WTC11 (cell line): ENCODE data around the gene UBL4A. TPM values are rescaled to one million over a fixed set of nuclear protein-coding genes. Genes with fewer than 3 reads are reported as not detected.

ENCODE experiments used
- ATAC-seq: fragments of 200-7000 bp; cut with Tn5 transposase; 2 replicates; pipeline ENCODE4 v1.10.0; 2021; ENCODE audit warnings: mild to moderate bottlenecking, moderate library complexity
- CTCF ChIA-PET: fragments of 300-600 bp; sonication (Branson Sonifier 250); formaldehyde crosslinking; loops from one replicate; lab custom pipeline; 2021; ENCODE audit warnings: antibody characterized with exemption; lab: Charles Lee
- POLR2A ChIA-PET: fragments of 350-600 bp; sonication (Branson Sonifier 250); formaldehyde crosslinking; loops from one replicate; lab custom pipeline; 2021; ENCODE audit warnings: antibody characterized with exemption; lab: Charles Lee
- DNase-seq: peaks from one replicate; pipeline ENCODE4 v3.0.0; 2021; ENCODE audit warnings: low spot score
- H3K27ac Mint-ChIP-seq: 2 replicates; pipeline ENCODE4 v1.8.0; 2021; ENCODE audit warnings: mixed read lengths
- H3K27me3 Mint-ChIP-seq: 2 replicates; pipeline ENCODE4 v1.8.0; 2021; ENCODE audit warnings: low read depth, mild to moderate bottlenecking, moderate library complexity, mixed read lengths
- H3K36me3 Mint-ChIP-seq: 2 replicates; pipeline ENCODE4 v1.8.0; 2021; ENCODE audit warnings: mixed read lengths
- H3K4me1 Mint-ChIP-seq: 2 replicates; pipeline ENCODE4 v1.8.0; 2022; ENCODE audit warnings: mixed read lengths
- H3K4me3 Mint-ChIP-seq: 2 replicates; pipeline ENCODE4 v1.8.0; 2021; ENCODE audit warnings: mild to moderate bottlenecking, moderate library complexity, mixed read lengths
- H3K9me3 Mint-ChIP-seq: 2 replicates; pipeline ENCODE4 v1.8.0; 2021; ENCODE audit warnings: mixed read lengths
- CREB1 ChIP-seq: sonication (generic); formaldehyde crosslinking; IDR thresholded peaks from 2 replicates; pipeline ENCODE4 v1.8.0; 2023; ENCODE audit warnings: mild to moderate bottlenecking, missing genetic modification reagents
- GTF2I ChIP-seq: fragments of 250-450 bp; sonication (Bioruptor Pico); conservative IDR thresholded peaks from 2 replicates; pipeline ENCODE4 v1.4.0; 2021; ENCODE audit warnings: mild to moderate bottlenecking
- IRF2 ChIP-seq: sonication (generic); formaldehyde crosslinking; IDR thresholded peaks from 2 replicates; pipeline ENCODE4 v1.8.0; 2022; ENCODE audit warnings: low read depth, missing genetic modification reagents, borderline replicate concordance
- KAT7 ChIP-seq: sonication (generic); formaldehyde crosslinking; IDR thresholded peaks from 2 replicates; pipeline ENCODE4 v1.8.1; 2023; ENCODE audit warnings: missing genetic modification reagents, mild to moderate bottlenecking, borderline replicate concordance
- MAX ChIP-seq: sonication (generic); formaldehyde crosslinking; IDR thresholded peaks from 2 replicates; pipeline ENCODE4 v1.8.0; 2022; ENCODE audit warnings: mild to moderate bottlenecking, missing genetic modification reagents
- NFE2L1 ChIP-seq: sonication (generic); formaldehyde crosslinking; IDR thresholded peaks from 2 replicates; pipeline ENCODE4 v1.8.1; 2023; ENCODE audit warnings: missing genetic modification reagents
- PREB ChIP-seq: sonication (generic); formaldehyde crosslinking; IDR thresholded peaks from 2 replicates; pipeline ENCODE4 v1.8.1; 2022; ENCODE audit warnings: mild to moderate bottlenecking, missing genetic modification reagents, moderate library complexity, borderline replicate concordance
- SP1 ChIP-seq: sonication (generic); formaldehyde crosslinking; conservative IDR thresholded peaks from 2 replicates; pipeline ENCODE4 v1.8.1; 2022; ENCODE audit warnings: missing genetic modification reagents
- STAT6 ChIP-seq: sonication (generic); formaldehyde crosslinking; conservative IDR thresholded peaks from 2 replicates; pipeline ENCODE4 v1.8.1; 2023; ENCODE audit warnings: mild to moderate bottlenecking, low read depth, missing genetic modification reagents, moderate library complexity
- TCF7 ChIP-seq: sonication (generic); formaldehyde crosslinking; IDR thresholded peaks from 2 replicates; pipeline ENCODE4 v1.8.0; 2022; ENCODE audit warnings: mild to moderate bottlenecking, low read depth, missing genetic modification reagents, moderate library complexity
- TEAD4 ChIP-seq: sonication (generic); formaldehyde crosslinking; IDR thresholded peaks from 2 replicates; pipeline ENCODE4 v1.8.0; 2022; ENCODE audit warnings: mild to moderate bottlenecking, missing genetic modification reagents
- ZNF138 ChIP-seq: sonication (generic); formaldehyde crosslinking; conservative IDR thresholded peaks from 2 replicates; pipeline ENCODE4 v1.8.1; 2022; ENCODE audit warnings: mild to moderate bottlenecking, moderate library complexity, missing genetic modification reagents
- ZNF219 ChIP-seq: sonication (generic); formaldehyde crosslinking; IDR thresholded peaks from 2 replicates; pipeline ENCODE4 v1.8.0; 2023; ENCODE audit warnings: missing genetic modification reagents, mild to moderate bottlenecking, borderline replicate concordance
- ZNF263 ChIP-seq: sonication (generic); formaldehyde crosslinking; IDR thresholded peaks from 2 replicates; pipeline ENCODE4 v1.8.1; 2022; ENCODE audit warnings: low read depth, mild to moderate bottlenecking, moderate library complexity, missing genetic modification reagents
- ZNF532 ChIP-seq: fragments of 250-450 bp; sonication (Bioruptor Pico); IDR thresholded peaks from 2 replicates; pipeline ENCODE4 v1.9.0; 2021; ENCODE audit warnings: mild to moderate bottlenecking, borderline replicate concordance
- ZNF671 ChIP-seq: fragments of 250-450 bp; sonication (Bioruptor Pico); IDR thresholded peaks from 2 replicates; pipeline ENCODE4 v1.8.0; 2021; ENCODE audit warnings: mild to moderate bottlenecking
- total RNA-seq: library from RNA; stranded (reverse); gene quantifications from 3 replicates; pipeline ENCODE4 v1.2.3, GENCODE V29; 2021
- TF ChIP-seq, protein P1 (sequence below): sonication (generic); formaldehyde crosslinking; conservative IDR thresholded peaks from 2 replicates; pipeline ENCODE4 v1.8.1; 2022; ENCODE audit warnings: mild to moderate bottlenecking, missing genetic modification reagents
- TF ChIP-seq, protein P2 (sequence below): sonication (generic); formaldehyde crosslinking; IDR thresholded peaks from 2 replicates; pipeline ENCODE4 v1.8.1; 2023; ENCODE audit warnings: mild to moderate bottlenecking, missing genetic modification reagents, moderate library complexity
- TF ChIP-seq, protein P3 (sequence below): sonication (generic); formaldehyde crosslinking; IDR thresholded peaks from 2 replicates; pipeline ENCODE4 v1.8.1; 2023; ENCODE audit warnings: mild to moderate bottlenecking, missing genetic modification reagents
- TF ChIP-seq, protein P4 (sequence below): sonication (generic); formaldehyde crosslinking; IDR thresholded peaks from 2 replicates; pipeline ENCODE4 v1.8.1; 2022; ENCODE audit warnings: low read depth, missing genetic modification reagents, borderline replicate concordance
- TF ChIP-seq, protein P5 (sequence below): sonication (generic); formaldehyde crosslinking; IDR thresholded peaks from 2 replicates; pipeline ENCODE4 v1.8.0; 2023; ENCODE audit warnings: mild to moderate bottlenecking, missing genetic modification reagents

UBL4A gene
- total RNA-seq, 1 experiment from 2014 or later: 34.0 TPM

DNA sequence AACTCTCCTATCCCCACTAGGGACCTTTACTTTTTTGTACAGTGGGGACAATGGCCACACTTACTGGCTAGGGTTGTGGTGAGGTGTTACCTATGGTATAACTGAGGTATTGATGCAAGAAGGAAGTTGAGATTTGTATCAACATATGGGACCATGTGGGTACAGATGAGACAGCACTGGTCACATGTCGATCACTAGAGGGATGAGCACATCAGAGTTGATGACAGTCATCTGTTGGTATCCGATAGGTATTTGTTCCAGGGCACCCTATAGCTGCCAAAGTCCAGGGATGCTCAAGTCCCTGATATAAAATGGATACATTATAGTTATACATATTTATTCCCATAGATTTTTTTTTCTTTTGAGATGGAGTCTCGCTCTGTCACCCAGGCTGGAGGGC, 16.6 kb upstream of the UBL4A start:
- H3K9me3 Mint-ChIP-seq: no peaks in the 10 kb centered on the region

GRCh38 chrX:154502098-154502497, 15.7 kb upstream of the UBL4A start:
- Mint-ChIP-seq H3K4me3 (no peak overlapping the region), H3K4me1 (no peaks in the 10 kb centered on the region), H3K36me3 (no peaks in the 10 kb centered on the region), H3K9me3 (no peaks in the 10 kb centered on the region), H3K27me3 (peaks cover 2% of the 10 kb centered on the region; the same call in 1 of the 2 replicates), H3K27ac (no peak overlapping the region)
- ATAC-seq (no peak), DNase-seq (no peak)
- CTCF ChIA-PET: interaction anchor here (0.6 to 1.3 kb wide), 2 partner anchors 11 to 204 kb away, joined by 3 to 4 read pairs; partner anchors contain the start of gene SLC10A3
- POLR2A ChIA-PET: interaction anchor here (0.7 kb wide), 1 partner anchor 139 kb away, joined by 9 read pairs; no protein-coding TSS in a partner anchor
- TF ChIP-seq, protein P1, sequence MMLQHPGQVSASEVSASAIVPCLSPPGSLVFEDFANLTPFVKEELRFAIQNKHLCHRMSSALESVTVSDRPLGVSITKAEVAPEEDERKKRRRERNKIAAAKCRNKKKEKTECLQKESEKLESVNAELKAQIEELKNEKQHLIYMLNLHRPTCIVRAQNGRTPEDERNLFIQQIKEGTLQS: no peak
- no peak for TF ChIP-seq SP1 (CRISPR knock-in tag)
- TF ChIP-seq KAT7 (CRISPR knock-in tag): no peak
- TF ChIP-seq GTF2I: no peak
- TF ChIP-seq, protein P2, sequence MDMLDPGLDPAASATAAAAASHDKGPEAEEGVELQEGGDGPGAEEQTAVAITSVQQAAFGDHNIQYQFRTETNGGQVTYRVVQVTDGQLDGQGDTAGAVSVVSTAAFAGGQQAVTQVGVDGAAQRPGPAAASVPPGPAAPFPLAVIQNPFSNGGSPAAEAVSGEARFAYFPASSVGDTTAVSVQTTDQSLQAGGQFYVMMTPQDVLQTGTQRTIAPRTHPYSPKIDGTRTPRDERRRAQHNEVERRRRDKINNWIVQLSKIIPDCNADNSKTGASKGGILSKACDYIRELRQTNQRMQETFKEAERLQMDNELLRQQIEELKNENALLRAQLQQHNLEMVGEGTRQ (CRISPR knock-in tag): no peak
- no peak for TF ChIP-seq CREB1 (CRISPR knock-in tag)
- TF ChIP-seq, protein P3, sequence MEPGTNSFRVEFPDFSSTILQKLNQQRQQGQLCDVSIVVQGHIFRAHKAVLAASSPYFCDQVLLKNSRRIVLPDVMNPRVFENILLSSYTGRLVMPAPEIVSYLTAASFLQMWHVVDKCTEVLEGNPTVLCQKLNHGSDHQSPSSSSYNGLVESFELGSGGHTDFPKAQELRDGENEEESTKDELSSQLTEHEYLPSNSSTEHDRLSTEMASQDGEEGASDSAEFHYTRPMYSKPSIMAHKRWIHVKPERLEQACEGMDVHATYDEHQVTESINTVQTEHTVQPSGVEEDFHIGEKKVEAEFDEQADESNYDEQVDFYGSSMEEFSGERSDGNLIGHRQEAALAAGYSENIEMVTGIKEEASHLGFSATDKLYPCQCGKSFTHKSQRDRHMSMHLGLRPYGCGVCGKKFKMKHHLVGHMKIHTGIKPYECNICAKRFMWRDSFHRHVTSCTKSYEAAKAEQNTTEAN (CRISPR knock-in tag): no peak
- no peak for TF ChIP-seq ZNF532 (CRISPR knock-in tag)
- TF ChIP-seq, protein P4, sequence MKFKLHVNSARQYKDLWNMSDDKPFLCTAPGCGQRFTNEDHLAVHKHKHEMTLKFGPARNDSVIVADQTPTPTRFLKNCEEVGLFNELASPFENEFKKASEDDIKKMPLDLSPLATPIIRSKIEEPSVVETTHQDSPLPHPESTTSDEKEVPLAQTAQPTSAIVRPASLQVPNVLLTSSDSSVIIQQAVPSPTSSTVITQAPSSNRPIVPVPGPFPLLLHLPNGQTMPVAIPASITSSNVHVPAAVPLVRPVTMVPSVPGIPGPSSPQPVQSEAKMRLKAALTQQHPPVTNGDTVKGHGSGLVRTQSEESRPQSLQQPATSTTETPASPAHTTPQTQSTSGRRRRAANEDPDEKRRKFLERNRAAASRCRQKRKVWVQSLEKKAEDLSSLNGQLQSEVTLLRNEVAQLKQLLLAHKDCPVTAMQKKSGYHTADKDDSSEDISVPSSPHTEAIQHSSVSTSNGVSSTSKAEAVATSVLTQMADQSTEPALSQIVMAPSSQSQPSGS (CRISPR knock-in tag): no peak
- TF ChIP-seq PREB (CRISPR knock-in tag): no peak
- no peak for TF ChIP-seq MAX (CRISPR knock-in tag)
- TF ChIP-seq ZNF263 (CRISPR knock-in tag): no peak
- TF ChIP-seq STAT6 (CRISPR knock-in tag): no peak
- no peak for TF ChIP-seq TCF7 (CRISPR knock-in tag)

More for the DNA sequence above, 16.6 kb upstream of the UBL4A start:
- no peak for ATAC-seq
- TF ChIP-seq ZNF138 (CRISPR knock-in tag) (no peak), ZNF671 (CRISPR knock-in tag) (no peak), IRF2 (CRISPR knock-in tag) (no peak), ZNF219 (CRISPR knock-in tag) (no peak), TEAD4 (CRISPR knock-in tag) (no peak), NFE2L1 (no peak)
- TF ChIP-seq, protein P5, sequence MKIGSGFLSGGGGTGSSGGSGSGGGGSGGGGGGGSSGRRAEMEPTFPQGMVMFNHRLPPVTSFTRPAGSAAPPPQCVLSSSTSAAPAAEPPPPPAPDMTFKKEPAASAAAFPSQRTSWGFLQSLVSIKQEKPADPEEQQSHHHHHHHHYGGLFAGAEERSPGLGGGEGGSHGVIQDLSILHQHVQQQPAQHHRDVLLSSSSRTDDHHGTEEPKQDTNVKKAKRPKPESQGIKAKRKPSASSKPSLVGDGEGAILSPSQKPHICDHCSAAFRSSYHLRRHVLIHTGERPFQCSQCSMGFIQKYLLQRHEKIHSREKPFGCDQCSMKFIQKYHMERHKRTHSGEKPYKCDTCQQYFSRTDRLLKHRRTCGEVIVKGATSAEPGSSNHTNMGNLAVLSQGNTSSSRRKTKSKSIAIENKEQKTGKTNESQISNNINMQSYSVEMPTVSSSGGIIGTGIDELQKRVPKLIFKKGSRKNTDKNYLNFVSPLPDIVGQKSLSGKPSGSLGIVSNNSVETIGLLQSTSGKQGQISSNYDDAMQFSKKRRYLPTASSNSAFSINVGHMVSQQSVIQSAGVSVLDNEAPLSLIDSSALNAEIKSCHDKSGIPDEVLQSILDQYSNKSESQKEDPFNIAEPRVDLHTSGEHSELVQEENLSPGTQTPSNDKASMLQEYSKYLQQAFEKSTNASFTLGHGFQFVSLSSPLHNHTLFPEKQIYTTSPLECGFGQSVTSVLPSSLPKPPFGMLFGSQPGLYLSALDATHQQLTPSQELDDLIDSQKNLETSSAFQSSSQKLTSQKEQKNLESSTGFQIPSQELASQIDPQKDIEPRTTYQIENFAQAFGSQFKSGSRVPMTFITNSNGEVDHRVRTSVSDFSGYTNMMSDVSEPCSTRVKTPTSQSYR (CRISPR knock-in tag): no peak
- POLR2A ChIA-PET: interaction anchor here (0.7 kb wide), 1 partner anchor 140 kb away, joined by 9 read pairs; no protein-coding TSS in a partner anchor
- CTCF ChIA-PET: interaction anchor here (1.3 kb wide), 1 partner anchor 12 kb away, joined by 4 read pairs; the partner anchor contains the start of gene SLC10A3
- Mint-ChIP-seq H3K4me1 (no peaks in the 10 kb centered on the region), H3K4me3 (no peak overlapping the region), H3K27me3 (peaks cover 2% of the 10 kb centered on the region; the same call in 1 of the 2 replicates), H3K27ac (no peak overlapping the region), H3K36me3 (no peaks in the 10 kb centered on the region)
- DNase-seq: no peak
